ENCODE data around the gene USP6.

DNA sequence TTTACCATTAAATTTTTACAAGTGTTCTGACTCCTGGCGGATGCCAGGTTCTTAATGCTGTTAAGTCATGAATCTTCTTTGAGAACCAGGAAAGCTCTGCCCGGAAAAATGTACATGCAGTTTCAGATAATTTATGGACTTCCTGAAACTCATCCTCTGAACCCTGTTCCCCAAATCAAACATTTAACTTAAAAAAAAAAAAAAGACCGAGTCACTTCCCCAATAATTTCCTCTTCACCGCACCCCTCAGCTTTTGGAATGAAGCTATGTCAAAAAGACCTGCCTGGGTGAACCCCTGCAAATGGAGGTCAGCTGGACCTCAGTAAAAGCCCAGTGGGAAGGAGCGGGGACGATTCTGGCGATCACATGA is 19.1 kb upstream of the USP6 start:
- no peak for TF ChIP-seq POLR2A (IDR thresholded peaks at IDR 0.05; ENCODE audit: low read depth, low read length)
- TF ChIP-seq PAX5 (IDR thresholded peaks at IDR 0.05; ENCODE audit: insufficient read depth, low read length, severe bottlenecking) = no peak
